Brain pericyte (primary cell): ENCODE data around the gene ADGRF5.

Source experiments
- DNase-seq: peaks from one replicate; pipeline ENCODE4 v3.0.0-alpha.2; 2012; ENCODE audit warnings: low read depth, low spot score

ADGRF5 gene

DNA sequence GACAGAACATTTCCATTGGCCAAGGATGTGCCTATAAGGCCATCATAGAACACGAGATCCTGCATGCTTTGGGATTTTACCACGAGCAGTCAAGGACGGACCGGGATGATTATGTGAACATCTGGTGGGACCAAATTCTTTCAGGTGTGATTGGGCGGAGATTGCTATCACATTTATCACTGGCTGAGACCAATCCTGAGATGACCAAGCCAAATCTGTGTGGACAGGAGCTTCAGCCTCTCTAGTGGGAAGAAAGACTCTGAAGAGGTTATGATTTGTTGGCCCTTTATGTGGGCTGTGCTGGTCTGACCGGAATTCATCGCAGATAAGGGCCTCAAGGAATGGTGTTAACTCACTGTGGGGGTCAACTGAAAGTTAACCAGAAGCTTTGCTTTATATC, 102.2 kb downstream of the ADGRF5 start:
- DNase-seq, result no peak

DNA sequence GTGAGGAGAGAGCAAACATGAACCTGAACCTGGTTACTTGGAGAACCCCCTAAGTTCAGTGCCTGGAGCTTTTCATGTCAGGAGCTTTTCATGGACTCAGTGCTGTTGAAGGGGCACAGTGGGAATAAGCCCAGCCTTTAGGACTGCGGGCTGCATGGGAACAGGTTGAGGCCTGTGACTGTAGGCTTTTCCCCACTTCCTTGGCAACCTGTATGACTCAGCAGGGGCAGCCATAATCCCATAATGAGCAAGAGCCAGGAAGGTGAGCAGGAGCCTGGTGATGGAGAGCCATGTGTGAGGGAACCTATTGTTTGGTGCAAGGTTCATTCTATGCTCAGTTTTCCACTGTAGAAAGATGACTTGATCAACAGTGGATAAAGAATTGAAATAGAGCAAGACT, 105.1 kb downstream of the ADGRF5 start:
- no peak for DNase-seq

DNA sequence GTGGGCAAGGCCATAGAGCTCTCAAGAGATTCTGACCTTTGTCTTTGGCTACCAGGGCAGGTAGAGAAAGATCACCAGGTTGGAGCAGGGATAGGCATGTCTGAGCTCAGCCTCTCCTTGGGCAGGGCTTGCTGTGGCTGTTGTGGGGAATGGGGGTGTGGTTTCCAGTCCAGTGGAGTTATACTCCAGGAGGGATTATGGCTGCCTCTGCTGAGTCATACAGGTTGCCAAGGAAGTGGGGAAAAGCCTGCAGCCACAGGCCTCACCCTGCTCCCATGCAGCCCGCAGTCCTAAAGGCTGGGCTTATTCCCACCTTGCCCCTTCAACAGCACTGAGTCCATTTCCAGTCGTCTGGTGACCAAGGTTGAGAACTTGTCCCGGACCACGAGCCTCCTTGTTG, 106.6 kb downstream of the ADGRF5 start:
- DNase-seq, result no peak

DNA sequence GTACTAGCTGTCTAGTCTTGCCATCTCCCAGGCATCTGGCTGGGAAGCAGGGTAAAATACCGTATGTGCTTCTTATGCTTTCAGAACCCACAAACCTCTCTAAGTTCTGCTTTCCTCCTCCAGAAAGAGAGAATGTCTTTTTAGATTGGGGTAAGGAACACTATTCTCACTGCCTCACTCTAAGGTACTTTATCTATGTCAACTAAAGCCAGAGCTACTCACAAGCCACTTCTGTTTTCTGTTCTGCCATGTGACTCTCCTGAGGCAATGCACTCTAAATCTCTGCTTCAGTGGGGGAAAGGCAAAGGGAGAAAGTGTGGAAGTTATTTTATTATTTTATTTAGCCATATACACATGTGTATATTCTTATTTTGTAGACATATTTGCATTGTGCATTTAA, 112.9 kb downstream of the ADGRF5 start:
- no peak for DNase-seq
